BLaER1 (cell line): ENCODE data around the gene GMFB.
"Not testable (repeated sequence)": the region's sequence is repeated elsewhere in the genome, so short reads cannot be mapped to it uniquely, and the experiment has no call there.

Experiments
- H3K27ac ChIP-seq: shearing (Covaris generic); formaldehyde crosslinking; 2 replicates; pipeline ENCODE4 v1.8.1; 2022
- H3K27me3 ChIP-seq: shearing (Covaris generic); formaldehyde crosslinking; 2 replicates; pipeline ENCODE4 v1.8.1; 2022
- H3K36me3 ChIP-seq: shearing (Covaris generic); formaldehyde crosslinking; 2 replicates; pipeline ENCODE4 v1.8.1; 2022
- H3K4me1 ChIP-seq: shearing (Covaris generic); formaldehyde crosslinking; 2 replicates; pipeline ENCODE4 v1.8.1; 2022
- H3K4me2 ChIP-seq: shearing (Covaris generic); formaldehyde crosslinking; 2 replicates; pipeline ENCODE4 v1.8.1; 2022
- H3K4me3 ChIP-seq: shearing (Covaris generic); formaldehyde crosslinking; 2 replicates; pipeline ENCODE4 v1.8.1; 2022
- H3K9ac ChIP-seq: shearing (Covaris generic); formaldehyde crosslinking; 2 replicates; pipeline ENCODE4 v1.8.1; 2022
- H3K9me3 ChIP-seq: shearing (Covaris generic); formaldehyde crosslinking; 2 replicates; pipeline ENCODE4 v1.8.1; 2022
- H4K20me1 ChIP-seq: shearing (Covaris generic); formaldehyde crosslinking; 2 replicates; pipeline ENCODE4 v1.8.1; 2022
- Cebpa-rat ChIP-seq: shearing (Covaris generic); IDR thresholded peaks from 2 replicates; pipeline ENCODE4 v1.8.1; 2022

GMFB gene

GRCh38 chr14:54470701-54471100 is 18.1 kb downstream of the GMFB start:
- peaks cover 2% of the 10 kb centered on the region; the same call in 1 of the 2 replicates for H3K4me1 ChIP-seq
- no peak overlapping the region for H3K4me2 ChIP-seq
- no peaks in the 10 kb centered on the region for H4K20me1 ChIP-seq
- no peak for TF ChIP-seq Cebpa-rat
- no peak overlapping the region for H3K9ac ChIP-seq
- no peak overlapping the region for H3K27ac ChIP-seq
- H3K27me3 ChIP-seq: no peaks in the 10 kb centered on the region
- H3K36me3 ChIP-seq: peaks cover 32% of the 10 kb centered on the region
- H3K9me3 ChIP-seq: peaks cover 18% of the 10 kb centered on the region
- H3K4me3 ChIP-seq: no peak overlapping the region

- Histone ChIP-seq H3K27me3 (no peaks in the 10 kb centered on the region), H3K36me3 (peaks cover 8% of the 10 kb centered on the region), H3K27ac (no peak overlapping the region), H3K4me3 (no peak overlapping the region), H3K9me3 (peaks cover 18% of the 10 kb centered on the region), H3K4me2 (no peak overlapping the region), H3K9ac (no peak overlapping the region), H4K20me1 (no peaks in the 10 kb centered on the region), H3K4me1 (peaks cover 4% of the 10 kb centered on the region; the same call in 1 of the 2 replicates)
- TF ChIP-seq Cebpa-rat: no peak
Measured at GRCh38 chr14:54467280-54467679, 21.5 kb downstream of the GMFB start.

- Histone ChIP-seq H3K4me3 (no peak overlapping the region), H3K36me3 (peaks cover 3% of the 10 kb centered on the region; the same call in 1 of the 2 replicates), H3K27ac (no peak overlapping the region), H4K20me1 (no peaks in the 10 kb centered on the region), H3K27me3 (no peaks in the 10 kb centered on the region), H3K4me2 (no peak overlapping the region), H3K4me1 (peaks cover 4% of the 10 kb centered on the region; the same call in 1 of the 2 replicates), H3K9me3 (peaks cover 19% of the 10 kb centered on the region), H3K9ac (no peak overlapping the region)
- TF ChIP-seq Cebpa-rat: no peak
Measured at GRCh38 chr14:54465654-54466053, 23.1 kb downstream of the GMFB start.

- no peaks in the 10 kb centered on the region for H4K20me1 ChIP-seq
- H3K4me2 ChIP-seq: no peak overlapping the region
- H3K36me3 ChIP-seq: 0 out of 2 replicates have a peak, but pooled peaks cover 8% of the 10 kb centered on the region
- H3K27ac ChIP-seq: no peak overlapping the region
- no peak overlapping the region for H3K4me3 ChIP-seq
- no peak overlapping the region for H3K9ac ChIP-seq
- H3K27me3 ChIP-seq: no peaks in the 10 kb centered on the region
- peaks cover 4% of the 10 kb centered on the region; the same call in 1 of the 2 replicates for H3K4me1 ChIP-seq
- TF ChIP-seq Cebpa-rat: no peak
- H3K9me3 ChIP-seq: peaks cover 30% of the 10 kb centered on the region
Measured at GRCh38 chr14:54462048-54462447, 26.7 kb downstream of the GMFB start.

GRCh38 chr14:54459106-54459505 is 29.7 kb downstream of the GMFB start:
- H3K4me2 ChIP-seq: no peak overlapping the region
- H3K9ac ChIP-seq: no peak overlapping the region
- H3K27me3 ChIP-seq: no peaks in the 10 kb centered on the region
- no peaks in the 10 kb centered on the region for H4K20me1 ChIP-seq
- H3K4me1 ChIP-seq: no peaks in the 10 kb centered on the region
- TF ChIP-seq Cebpa-rat: no peak
- peaks cover 27% of the 10 kb centered on the region for H3K9me3 ChIP-seq
- H3K36me3 ChIP-seq: 0 out of 2 replicates have a peak, but pooled peaks cover 8% of the 10 kb centered on the region
- H3K4me3 ChIP-seq: no peak overlapping the region
- H3K27ac ChIP-seq: no peak overlapping the region

GRCh38 chr14:54458536-54458935 is 30.2 kb downstream of the GMFB start:
- not testable (repeated sequence) for H3K9ac ChIP-seq, H3K36me3 ChIP-seq, H3K4me1 ChIP-seq, H4K20me1 ChIP-seq, H3K4me2 ChIP-seq, H3K27ac ChIP-seq, H3K4me3 ChIP-seq, H3K27me3 ChIP-seq
- peaks cover 27% of the 10 kb centered on the region for H3K9me3 ChIP-seq

GRCh38 chr14:54457609-54457996 is 31.2 kb downstream of the GMFB start:
- Histone ChIP-seq H3K9me3 (peaks cover 27% of the 10 kb centered on the region), H3K4me1 (no peaks in the 10 kb centered on the region), H3K9ac (no peak overlapping the region), H4K20me1 (no peaks in the 10 kb centered on the region), H3K4me2 (no peak overlapping the region), H3K27ac (no peak overlapping the region), H3K36me3 (0 out of 2 replicates have a peak, but pooled peaks cover 8% of the 10 kb centered on the region), H3K4me3 (no peak overlapping the region), H3K27me3 (no peaks in the 10 kb centered on the region)
- no peak for TF ChIP-seq Cebpa-rat

GRCh38 chr14:54456820-54457608 is 31.8 kb downstream of the GMFB start:
- not testable (repeated sequence) for H3K36me3 ChIP-seq, H3K27me3 ChIP-seq, H3K9ac ChIP-seq, H4K20me1 ChIP-seq, H3K4me3 ChIP-seq, H3K27ac ChIP-seq, H3K4me1 ChIP-seq, H3K4me2 ChIP-seq
- H3K9me3 ChIP-seq: peaks cover 27% of the 10 kb centered on the region

GRCh38 chr14:54455363-54455762 is 33.4 kb downstream of the GMFB start:
- no peak overlapping the region for H3K9ac ChIP-seq

GRCh38 chr14:54453990-54454389 is 34.8 kb downstream of the GMFB start:
- H3K9ac ChIP-seq, H3K4me3 ChIP-seq, H3K27me3 ChIP-seq, H3K4me2 ChIP-seq, H4K20me1 ChIP-seq, H3K36me3 ChIP-seq, H3K27ac ChIP-seq, H3K9me3 ChIP-seq, H3K4me1 ChIP-seq: not testable (repeated sequence)

More at GRCh38 chr14:54455363-54455762, 33.4 kb downstream of the GMFB start:
- Histone ChIP-seq H3K4me2 (no peak overlapping the region), H3K27me3 (no peaks in the 10 kb centered on the region), H3K4me1 (no peaks in the 10 kb centered on the region), H4K20me1 (no peaks in the 10 kb centered on the region), H3K4me3 (no peak overlapping the region), H3K27ac (no peak overlapping the region), H3K9me3 (peaks cover 23% of the 10 kb centered on the region), H3K36me3 (0 out of 2 replicates have a peak, but pooled peaks cover 8% of the 10 kb centered on the region)
- no peak for TF ChIP-seq Cebpa-rat
